ENCODE results near the gene ACAD8.

The ACAD8 gene

GRCh38 chr11:134267461-134267860, 14.1 kb downstream of the ACAD8 start:
- H3K9me3 ChIP-seq (ENCODE audit: control insufficient read depth, low read length), result no peaks in the 10 kb centered on the region
- H3K4me3 ChIP-seq (ENCODE audit: extremely low read depth, insufficient read depth, low read length, poor library complexity, severe bottlenecking), result no peak overlapping the region
- WGBS, 2 experiments (ENCODE audit: insufficient coverage in 2 of 2), result 71 to 92% methylated on average over 1 to 5 of the region's 5 CpGs
- no peak overlapping the region for H3K27ac ChIP-seq (ENCODE audit: low read depth, low read length, severe bottlenecking)
- H3K4me1 ChIP-seq (ENCODE audit: control insufficient read depth, insufficient read depth, low read length, poor library complexity, severe bottlenecking), result no peaks in the 10 kb centered on the region
- H3K36me3 ChIP-seq (ENCODE audit: control insufficient read depth, insufficient read depth, low read length), result peaks cover 15% of the 10 kb centered on the region

- Histone ChIP-seq H3K27ac (ENCODE audit: low read depth, low read length, severe bottlenecking) (no peak overlapping the region), H3K4me1 (ENCODE audit: control insufficient read depth, insufficient read depth, low read length, poor library complexity, severe bottlenecking) (no peaks in the 10 kb centered on the region), H3K36me3 (ENCODE audit: control insufficient read depth, insufficient read depth, low read length) (peaks cover 10% of the 10 kb centered on the region), H3K4me3 (ENCODE audit: extremely low read depth, insufficient read depth, low read length, poor library complexity, severe bottlenecking) (no peak overlapping the region), H3K9me3 (ENCODE audit: control insufficient read depth, low read length) (no peaks in the 10 kb centered on the region)
- WGBS, 2 experiments (ENCODE audit: insufficient coverage in 2 of 2), result 92 to 94% methylated on average over 10 to 11 of the region's 11 CpGs
These were observed 14.6 kb downstream of the ACAD8 start for GRCh38 chr11:134267966-134268365.

- Histone ChIP-seq H3K9me3 (ENCODE audit: control insufficient read depth, low read length) (no peaks in the 10 kb centered on the region), H3K27ac (ENCODE audit: low read depth, low read length, severe bottlenecking) (no peak overlapping the region), H3K4me1 (ENCODE audit: control insufficient read depth, insufficient read depth, low read length, poor library complexity, severe bottlenecking) (peaks cover 2% of the 10 kb centered on the region), H3K36me3 (ENCODE audit: control insufficient read depth, insufficient read depth, low read length) (no peaks in the 10 kb centered on the region), H3K4me3 (ENCODE audit: extremely low read depth, insufficient read depth, low read length, poor library complexity, severe bottlenecking) (no peak overlapping the region)
- WGBS, 2 experiments (ENCODE audit: insufficient coverage in 2 of 2), result 48 to 59% methylated on average over 2 to 4 of the region's 5 CpGs
These were observed 16.9 kb downstream of the ACAD8 start for GRCh38 chr11:134270250-134270714.

GRCh38 chr11:134271978-134272377, 18.6 kb downstream of the ACAD8 start:
- peaks cover 4% of the 10 kb centered on the region for H3K4me1 ChIP-seq (ENCODE audit: control insufficient read depth, insufficient read depth, low read length, poor library complexity, severe bottlenecking)
- whole genome bisulfite sequencing, 2 experiments (ENCODE audit: insufficient coverage in 2 of 2), result 80% methylated on average over 1 of the region's 4 CpGs

GRCh38 chr11:134272381-134273316, 19.3 kb downstream of the ACAD8 start:
- Histone ChIP-seq H3K4me1 (ENCODE audit: control insufficient read depth, insufficient read depth, low read length, poor library complexity, severe bottlenecking) (peaks cover 6% of the 10 kb centered on the region), H3K27ac (ENCODE audit: low read depth, low read length, severe bottlenecking) (no peak overlapping the region), H3K36me3 (ENCODE audit: control insufficient read depth, insufficient read depth, low read length) (no peaks in the 10 kb centered on the region), H3K4me3 (ENCODE audit: extremely low read depth, insufficient read depth, low read length, poor library complexity, severe bottlenecking) (no peak overlapping the region), H3K9me3 (ENCODE audit: control insufficient read depth, low read length) (no peaks in the 10 kb centered on the region)
- WGBS, 2 experiments (ENCODE audit: insufficient coverage in 2 of 2), result 20 to 36% methylated on average over 14 to 16 of the region's 18 CpGs

More at GRCh38 chr11:134271978-134272377, 18.6 kb downstream of the ACAD8 start:
- Histone ChIP-seq H3K27ac (ENCODE audit: low read depth, low read length, severe bottlenecking) (no peak overlapping the region), H3K9me3 (ENCODE audit: control insufficient read depth, low read length) (no peaks in the 10 kb centered on the region), H3K36me3 (ENCODE audit: control insufficient read depth, insufficient read depth, low read length) (no peaks in the 10 kb centered on the region), H3K4me3 (ENCODE audit: extremely low read depth, insufficient read depth, low read length, poor library complexity, severe bottlenecking) (no peak overlapping the region)

- Histone ChIP-seq H3K4me3 (ENCODE audit: extremely low read depth, insufficient read depth, low read length, poor library complexity, severe bottlenecking) (no peak overlapping the region), H3K9me3 (ENCODE audit: control insufficient read depth, low read length) (no peaks in the 10 kb centered on the region), H3K27ac (ENCODE audit: low read depth, low read length, severe bottlenecking) (no peak overlapping the region), H3K4me1 (ENCODE audit: control insufficient read depth, insufficient read depth, low read length, poor library complexity, severe bottlenecking) (peaks cover 6% of the 10 kb centered on the region), H3K36me3 (ENCODE audit: control insufficient read depth, insufficient read depth, low read length) (no peaks in the 10 kb centered on the region)
- WGBS, 2 experiments (ENCODE audit: insufficient coverage in 2 of 2), result no CpG with 5 or more reads among the region's 3 CpGs
These were observed 19.9 kb downstream of the ACAD8 start for GRCh38 chr11:134273317-134273712.

- no peaks in the 10 kb centered on the region for H3K9me3 ChIP-seq (ENCODE audit: control insufficient read depth, low read length)
- peaks cover 6% of the 10 kb centered on the region for H3K4me1 ChIP-seq (ENCODE audit: control insufficient read depth, insufficient read depth, low read length, poor library complexity, severe bottlenecking)
- H3K36me3 ChIP-seq (ENCODE audit: control insufficient read depth, insufficient read depth, low read length), result no peaks in the 10 kb centered on the region
- no peak overlapping the region for H3K27ac ChIP-seq (ENCODE audit: low read depth, low read length, severe bottlenecking)
- 0% methylated on average over 1 of the region's 5 CpGs; no CpG with 5 or more reads in 1 of the 2 experiments for WGBS, 2 experiments (ENCODE audit: insufficient coverage in 2 of 2)
- H3K4me3 ChIP-seq (ENCODE audit: extremely low read depth, insufficient read depth, low read length, poor library complexity, severe bottlenecking), result peak overlapping the region; percentile 44
These were observed 21.8 kb downstream of the ACAD8 start for GRCh38 chr11:134275188-134275533.

- WGBS, 2 experiments (ENCODE audit: insufficient coverage in 2 of 2), result 0% methylated on average over 44 to 64 of the region's 68 CpGs
- Histone ChIP-seq H3K4me1 (ENCODE audit: control insufficient read depth, insufficient read depth, low read length, poor library complexity, severe bottlenecking) (peaks cover 6% of the 10 kb centered on the region), H3K27ac (ENCODE audit: low read depth, low read length, severe bottlenecking) (no peak within 1 kb of the TSS), H3K36me3 (ENCODE audit: control insufficient read depth, insufficient read depth, low read length) (no peaks in the 10 kb centered on the region), H3K4me3 (ENCODE audit: extremely low read depth, insufficient read depth, low read length, poor library complexity, severe bottlenecking) (peak within 1 kb of the TSS; percentile 44), H3K9me3 (ENCODE audit: control insufficient read depth, low read length) (no peaks in the 10 kb centered on the region)
These were observed 22.4 kb downstream of the ACAD8 start, which contains the start of gene GLB1L3 for GRCh38 chr11:134275534-134276395. GLB1L3 (plus strand) TSS chr11:134276379; CDS start chr11:134276741, 362 bp downstream.

GRCh38 chr11:134276396-134277182, 23.2 kb downstream of the ACAD8 start:
- Histone ChIP-seq H3K36me3 (ENCODE audit: control insufficient read depth, insufficient read depth, low read length) (no peaks in the 10 kb centered on the region), H3K9me3 (ENCODE audit: control insufficient read depth, low read length) (no peaks in the 10 kb centered on the region), H3K4me3 (ENCODE audit: extremely low read depth, insufficient read depth, low read length, poor library complexity, severe bottlenecking) (peak overlapping the region; percentile 44), H3K4me1 (ENCODE audit: control insufficient read depth, insufficient read depth, low read length, poor library complexity, severe bottlenecking) (peaks cover 6% of the 10 kb centered on the region), H3K27ac (ENCODE audit: low read depth, low read length, severe bottlenecking) (no peak overlapping the region)
- 1% methylated on average over 47 to 54 of the region's 88 CpGs for WGBS, 2 experiments (ENCODE audit: insufficient coverage in 2 of 2)

Data from mesodermal cell (in vitro differentiated cells).